ENCODE results near the gene VAPA.

DNA sequence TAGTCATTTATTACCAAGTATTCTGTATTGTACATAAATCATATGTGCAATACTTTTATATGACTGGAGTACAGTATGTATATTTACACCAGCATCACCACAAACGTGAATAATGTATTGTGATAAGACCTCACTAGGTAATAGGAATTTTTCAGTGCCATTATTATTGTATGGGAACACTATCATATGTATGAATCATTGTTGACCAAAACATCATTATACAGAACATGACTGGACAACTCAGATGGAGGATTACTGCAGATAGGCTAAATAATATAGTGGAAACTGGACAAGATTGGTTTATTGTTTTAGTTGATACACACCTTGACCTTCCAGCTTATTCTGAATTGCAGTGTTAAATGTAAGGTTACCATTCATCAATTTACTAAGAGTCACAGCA, 33.4 kb downstream of the VAPA start:
- no peak for TF ChIP-seq CTCF (IDR thresholded peaks at IDR 0.05)
- TF ChIP-seq SMC3 (IDR thresholded peaks at IDR 0.05; ENCODE audit: low read depth, low read length): no peak
- TF ChIP-seq FOSL2 (IDR thresholded peaks at IDR 0.05; ENCODE audit: borderline replicate concordance, low read depth): no peak
- no peak for TF ChIP-seq NFIC (IDR thresholded peaks at IDR 0.05; ENCODE audit: borderline replicate concordance)
- no peak for TF ChIP-seq POLR2AphosphoS5 (IDR thresholded peaks at IDR 0.05; ENCODE audit: low read depth, low read length)
- TF ChIP-seq YY1 (IDR thresholded peaks at IDR 0.05; ENCODE audit: low read depth): no peak
- TF ChIP-seq USF2 (IDR thresholded peaks at IDR 0.05; ENCODE audit: borderline replicate concordance, low read depth, low read length): no peak
- TF ChIP-seq JUND (IDR thresholded peaks at IDR 0.05): no peak
- TF ChIP-seq USF1 (IDR thresholded peaks at IDR 0.05; ENCODE audit: borderline replicate concordance, low read depth): no peak

Data from SK-N-SH (cell line).